ENCODE results near the gene RPS6KA2. TPM values are rescaled to one million over a fixed set of nuclear protein-coding genes. Genes with fewer than 3 reads are reported as not detected.

The RPS6KA2 gene
- polyA plus RNA-seq, 1 experiment = 70.9 TPM

DNA sequence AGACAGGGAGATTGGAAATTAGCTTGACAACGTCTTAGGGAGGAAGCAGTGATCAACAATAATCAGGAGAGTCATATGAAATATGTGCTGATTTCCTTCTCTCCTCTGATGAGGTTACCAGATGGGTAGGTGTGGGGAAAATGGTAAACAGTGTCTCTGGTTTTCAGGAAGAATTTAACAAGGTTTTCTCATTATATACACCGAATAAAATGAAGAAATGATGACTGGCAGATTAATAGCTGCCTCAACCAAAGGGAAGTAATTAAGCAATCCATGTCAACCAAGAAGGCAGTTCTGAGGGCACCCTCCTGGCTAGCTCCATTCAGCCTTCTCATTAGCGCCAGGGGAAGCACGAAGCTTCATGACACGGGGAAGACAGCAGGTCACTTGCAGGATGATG is 27.8 kb downstream of the RPS6KA2 start:
- ChIA-PET POLR2A (interaction anchor here (1.8 kb wide), 1 partner anchor 28 kb away, joined by 8 read pairs; the partner anchor contains the start of gene RPS6KA2), CTCF (no interaction called here)
- H3K27ac ChIP-seq (ENCODE audit: low read depth, low read length) = peak overlapping the region; percentile 99
- DNase-seq (ENCODE audit: low read depth, low spot score) = no peak
- no peak overlapping the region for H3K4me3 ChIP-seq (ENCODE audit: low read depth, low read length)
- no peaks in the 10 kb centered on the region for H3K27me3 ChIP-seq (ENCODE audit: control insufficient read depth, insufficient read depth, low read length)
- TF ChIP-seq, protein P1, sequence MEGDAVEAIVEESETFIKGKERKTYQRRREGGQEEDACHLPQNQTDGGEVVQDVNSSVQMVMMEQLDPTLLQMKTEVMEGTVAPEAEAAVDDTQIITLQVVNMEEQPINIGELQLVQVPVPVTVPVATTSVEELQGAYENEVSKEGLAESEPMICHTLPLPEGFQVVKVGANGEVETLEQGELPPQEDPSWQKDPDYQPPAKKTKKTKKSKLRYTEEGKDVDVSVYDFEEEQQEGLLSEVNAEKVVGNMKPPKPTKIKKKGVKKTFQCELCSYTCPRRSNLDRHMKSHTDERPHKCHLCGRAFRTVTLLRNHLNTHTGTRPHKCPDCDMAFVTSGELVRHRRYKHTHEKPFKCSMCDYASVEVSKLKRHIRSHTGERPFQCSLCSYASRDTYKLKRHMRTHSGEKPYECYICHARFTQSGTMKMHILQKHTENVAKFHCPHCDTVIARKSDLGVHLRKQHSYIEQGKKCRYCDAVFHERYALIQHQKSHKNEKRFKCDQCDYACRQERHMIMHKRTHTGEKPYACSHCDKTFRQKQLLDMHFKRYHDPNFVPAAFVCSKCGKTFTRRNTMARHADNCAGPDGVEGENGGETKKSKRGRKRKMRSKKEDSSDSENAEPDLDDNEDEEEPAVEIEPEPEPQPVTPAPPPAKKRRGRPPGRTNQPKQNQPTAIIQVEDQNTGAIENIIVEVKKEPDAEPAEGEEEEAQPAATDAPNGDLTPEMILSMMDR (IDR thresholded peaks at IDR 0.05; ENCODE audit: low read depth, low read length) = no peak
- H3K9me3 ChIP-seq (ENCODE audit: control insufficient read depth, insufficient read depth, low read length) = peaks cover 13% of the 10 kb centered on the region

GRCh38 chr6:166598441-166599138 is 28.5 kb downstream of the RPS6KA2 start:
- CTCF ChIA-PET = no interaction called here
- peak; percentile 81 for DNase-seq (ENCODE audit: low read depth, low spot score)
- Histone ChIP-seq H3K9me3 (ENCODE audit: control insufficient read depth, insufficient read depth, low read length) (peaks cover 13% of the 10 kb centered on the region), H3K4me3 (ENCODE audit: low read depth, low read length) (no peak overlapping the region), H3K27me3 (ENCODE audit: control insufficient read depth, insufficient read depth, low read length) (no peaks in the 10 kb centered on the region), H3K27ac (ENCODE audit: low read depth, low read length) (peak overlapping the region; percentile 99)
- POLR2A ChIA-PET = interaction anchor here (1.8 kb wide), 1 partner anchor 28 kb away, joined by 8 read pairs; the partner anchor contains the start of gene RPS6KA2
- TF ChIP-seq, protein P1 (IDR thresholded peaks at IDR 0.05; ENCODE audit: low read depth, low read length) = no peak

DNA sequence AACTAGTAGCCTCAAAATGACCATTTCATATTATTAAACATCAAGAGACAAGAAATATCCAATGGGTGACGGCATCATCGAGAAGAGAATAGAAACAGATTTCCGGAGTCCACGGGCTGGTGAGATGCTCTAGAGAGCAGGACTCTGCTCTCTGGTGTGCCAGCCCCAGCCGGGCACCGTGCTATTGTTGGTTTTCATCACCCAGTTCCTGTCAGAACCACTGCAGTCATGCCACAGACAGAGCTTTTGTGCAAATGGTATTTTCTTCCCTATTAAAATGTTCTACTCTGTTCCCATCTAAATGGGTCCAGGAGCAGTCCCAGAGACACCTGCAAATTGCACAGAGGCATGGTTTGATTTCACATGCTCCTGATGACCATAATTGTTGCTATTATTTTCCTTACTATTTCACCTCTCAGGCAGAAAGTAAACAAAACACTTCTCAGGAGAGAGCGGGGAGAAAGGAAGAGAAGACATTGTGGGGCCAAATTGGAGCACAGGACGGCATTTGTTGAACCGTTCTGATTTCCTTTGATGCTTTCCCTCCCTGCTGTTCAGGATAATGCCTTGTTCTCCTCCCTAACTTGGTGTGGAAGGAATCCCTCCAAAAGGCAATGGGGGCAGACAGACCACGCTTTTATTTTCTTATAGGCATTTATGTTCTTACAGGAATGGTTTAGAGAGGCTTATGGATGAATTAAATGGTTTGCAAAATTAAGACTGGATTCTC is 29.2 kb downstream of the RPS6KA2 start:
- Histone ChIP-seq H3K9me3 (ENCODE audit: control insufficient read depth, insufficient read depth, low read length) (peaks cover 8% of the 10 kb centered on the region), H3K27me3 (ENCODE audit: control insufficient read depth, insufficient read depth, low read length) (no peaks in the 10 kb centered on the region), H3K4me3 (ENCODE audit: low read depth, low read length) (no peak overlapping the region), H3K27ac (ENCODE audit: low read depth, low read length) (peak overlapping the region; percentile 72)
- ChIA-PET POLR2A (interaction anchor here (1.8 kb wide), 1 partner anchor 29 kb away, joined by 8 read pairs; the partner anchor contains the start of gene RPS6KA2), CTCF (no interaction called here)
- DNase-seq (ENCODE audit: low read depth, low spot score) = no peak
- TF ChIP-seq, protein P1 (IDR thresholded peaks at IDR 0.05; ENCODE audit: low read depth, low read length) = no peak

GRCh38 chr6:166596776-166597507 is 30.1 kb downstream of the RPS6KA2 start:
- peaks cover 1% of the 10 kb centered on the region for H3K9me3 ChIP-seq (ENCODE audit: control insufficient read depth, insufficient read depth, low read length)
- H3K27ac ChIP-seq (ENCODE audit: low read depth, low read length) = no peak overlapping the region
- TF ChIP-seq, protein P1 (IDR thresholded peaks at IDR 0.05; ENCODE audit: low read depth, low read length) = no peak
- no peak overlapping the region for H3K4me3 ChIP-seq (ENCODE audit: low read depth, low read length)
- POLR2A ChIA-PET = no interaction called here
- H3K27me3 ChIP-seq (ENCODE audit: control insufficient read depth, insufficient read depth, low read length) = no peaks in the 10 kb centered on the region
- CTCF ChIA-PET = no interaction called here
- no peak for DNase-seq (ENCODE audit: low read depth, low spot score)

Measured in AG04450 (cell line).